HepG2 (cell line): ENCODE results near the gene EPHA4. TPM values are rescaled to one million over a fixed set of nuclear protein-coding genes. Genes with fewer than 3 reads are reported as not detected.

Experiments used
- ATAC-seq: fragments of 200-7000 bp; cut with Tn5 transposase; 3 replicates; pipeline ENCODE4 v1.9.1; 2020; ENCODE audit warnings: mild to moderate bottlenecking, moderate library complexity
- BruUV-seq: library from RNA; stranded (reverse); fragments of 400-500 nt; replicated peaks from 2 replicates; lab custom pipeline; 2021; lab: Mats Ljungman, UMichigan
- CTCF ChIA-PET: fragments of 300-600 bp; formaldehyde crosslinking; extraction: SDS; loops from one replicate; lab custom pipeline; 2021; ENCODE audit warnings: low total read pairs, inconsistent platforms, low intra/inter-chr PET ratio; lab: Yijun Ruan, JAX
- POLR2A ChIA-PET: fragments of 350-600 bp; sonication (Branson Sonifier 250); formaldehyde crosslinking; loops from one replicate; lab custom pipeline; 2020; ENCODE audit warnings: antibody characterized with exemption, inconsistent platforms; lab: Yijun Ruan, JAX
- DNase-seq: peaks from one replicate; pipeline ENCODE4 v3.0.0-alpha.2; 2015; ENCODE audit warnings: low spot score
- FAIRE-seq: peaks from 3 replicates; lab custom pipeline; 2011; peaks lifted over from hg19 to GRCh38; lab: Jason Lieb, UNC
- H2AFZ ChIP-seq: one replicate; pipeline ENCODE4 v1.6.1; 2011; ENCODE audit warnings: low read length, inconsistent platforms
- H3K27ac ChIP-seq: fragments of 300-600 bp; 3 replicates; pipeline ENCODE4 v1.8.0; 2011; ENCODE audit warnings: mixed run types, mild to moderate bottlenecking, mixed read lengths, low read length, inconsistent platforms; ENCODE audit not compliant: insufficient read depth; ENCODE audit errors: extremely low read length
- H3K27me3 ChIP-seq, 2 experiments: fragments of 200-600 bp in 1 of 2; 2 replicates in 1 of 2; 3 replicates in 1 of 2; pipeline versions ENCODE4 v1.6.0 to v1.8.0; 2011; ENCODE audit warnings: low read length in 2 of 2, mild to moderate bottlenecking in 2 of 2, moderate library complexity in 2 of 2, inconsistent platforms in 1 of 2; ENCODE audit not compliant: insufficient read depth in 2 of 2, control insufficient read depth in 1 of 2
- H3K36me3 ChIP-seq, 2 experiments: fragments of 200-600 bp in 1 of 2; replicated peaks in 1 of 2; 2 replicates in 1 of 2; 3 replicates in 1 of 2; pipeline versions ENCODE4 v1.5.1 to v1.8.0; 2011; ENCODE audit warnings: low read length in 2 of 2, inconsistent platforms in 1 of 2; ENCODE audit not compliant: insufficient read depth in 2 of 2, control insufficient read depth in 1 of 2
- H3K4me1 ChIP-seq: 2 replicates; pipeline ENCODE4 v1.5.1; 2012; ENCODE audit warnings: low read length, inconsistent platforms; ENCODE audit not compliant: insufficient read depth
- H3K4me2 ChIP-seq: 2 replicates; pipeline ENCODE4 v1.6.0; 2011; ENCODE audit warnings: low read depth, low read length, inconsistent platforms
- H3K4me3 ChIP-seq, 3 experiments: fragments of 200-600 bp in 1 of 3; sonication (generic), shearing (Covaris generic) in 1 of 3; replicated peaks in 1 of 3; 2 replicates each; pipeline ENCODE4 v1.5.1; 2011 to 2016; ENCODE audit warnings: low read length in 3 of 3, inconsistent platforms in 2 of 3, low read depth in 2 of 3, mild to moderate bottlenecking in 2 of 3, control low read depth in 1 of 3, mixed read lengths in 1 of 3; ENCODE audit not compliant: insufficient read depth in 1 of 3
- H3K79me2 ChIP-seq: one replicate; pipeline ENCODE4 v1.6.1; 2011; ENCODE audit warnings: low read length, inconsistent platforms; ENCODE audit not compliant: insufficient read depth
- H3K9ac ChIP-seq: 2 replicates; pipeline ENCODE4 v1.6.0; 2011; ENCODE audit warnings: mild to moderate bottlenecking, low read depth, low read length, inconsistent platforms; ENCODE audit not compliant: insufficient read depth
- H3K9me3 ChIP-seq: 2 replicates; pipeline ENCODE4 v1.5.1; 2012; ENCODE audit warnings: mild to moderate bottlenecking, low read length
- H4K20me1 ChIP-seq: 2 replicates; pipeline ENCODE4 v1.6.0; 2011; ENCODE audit warnings: inconsistent platforms, mild to moderate bottlenecking, low read length, moderate library complexity; ENCODE audit not compliant: insufficient read depth
- AHDC1 ChIP-seq: sonication (generic); formaldehyde crosslinking; IDR thresholded peaks from 2 replicates; pipeline ENCODE4 v1.5.1; 2020; ENCODE audit warnings: mild to moderate bottlenecking, missing genetic modification reagents, borderline replicate concordance
- BORCS8-MEF2B ChIP-seq: sonication (generic); formaldehyde crosslinking; IDR thresholded peaks from 2 replicates; pipeline ENCODE4 v1.8.0; 2022; ENCODE audit warnings: mild to moderate bottlenecking, missing genetic modification reagents
- E2F2 ChIP-seq: sonication (generic); formaldehyde crosslinking; IDR thresholded peaks from 2 replicates; pipeline ENCODE4 v1.4.0; 2020; ENCODE audit warnings: missing genetic modification reagents, borderline replicate concordance
- EED ChIP-seq: sonication (generic); formaldehyde crosslinking; IDR thresholded peaks from 2 replicates; pipeline ENCODE4 v1.5.0; 2020; ENCODE audit warnings: mild to moderate bottlenecking, missing genetic modification reagents
- HIVEP1 ChIP-seq: sonication (generic); formaldehyde crosslinking; IDR thresholded peaks from 2 replicates; pipeline ENCODE4 v1.4.0; 2020; ENCODE audit warnings: mild to moderate bottlenecking, missing genetic modification reagents
- SNAPC4 ChIP-seq: sonication (generic); formaldehyde crosslinking; IDR thresholded peaks from 2 replicates; pipeline ENCODE4 v1.4.0; 2020; ENCODE audit warnings: mild to moderate bottlenecking, missing genetic modification reagents
- ZNF619 ChIP-seq: sonication (generic); formaldehyde crosslinking; IDR thresholded peaks from 2 replicates; pipeline ENCODE4 v1.4.0; 2020; ENCODE audit warnings: mild to moderate bottlenecking, missing genetic modification reagents
- ZNF713 ChIP-seq: sonication (generic); formaldehyde crosslinking; IDR thresholded peaks from 2 replicates; pipeline ENCODE4 v1.4.0; 2020; ENCODE audit warnings: mild to moderate bottlenecking, missing genetic modification reagents
- ZNF800 ChIP-seq: sonication (generic); formaldehyde crosslinking; IDR thresholded peaks from 2 replicates; pipeline ENCODE4 v1.4.0; 2020; ENCODE audit warnings: missing genetic modification reagents
- WGBS: methylation state at CpG from one replicate; pipeline ENCODE4 v1.1.6; 2017; ENCODE audit warnings: low lambda C conversion rate; 5-methylcytosine and 5-hydroxymethylcytosine counted together
- in situ Hi-C: cut with HindIII; loops from 2 replicates; pipeline ENCODE4 v1.10.0; 2017; ENCODE audit warnings: low pct_unique_long_range_greater_than_20kb; ENCODE audit not compliant: extremely low pct_ligation_motif_present
- intact Hi-C: fragments of 100-400 bp; cut with micrococcal nuclease; formaldehyde crosslinking; loops from one replicate; pipeline ENCODE4 v1.10.0; 2022; ENCODE audit not compliant: unreplicated experiment
- polyA plus RNA-seq, 8 experiments: library from polyadenylated mRNA; depleted of rRNA in 3 of 8; stranded (reverse) in 7 of 8; unstranded in 1 of 8; fragments of >200 nt; fragmentation: Illumina TruSeq in 4 of 8; extraction: Trizol in 4 of 8; gene quantifications; 2 replicates each; pipeline versions ENCODE4 v1.2.1 to v1.2.3, GENCODE V29; 2011 to 2016; ENCODE audit warnings: low read depth in 4 of 8, missing spikeins in 1 of 8, mixed read lengths in 1 of 8; ENCODE audit not compliant: insufficient read depth in 1 of 8
- total RNA-seq, 5 experiments: library from RNA; depleted of rRNA; stranded (reverse); fragments of >200 nt; fragmentation: Illumina TruSeq; extraction: Trizol; gene quantifications; 2 replicates each; pipeline ENCODE4 v1.2.3, GENCODE V29; 2016; ENCODE audit warnings: low read depth in 1 of 5

The EPHA4 gene
- total and polyA plus RNA-seq, 2 of the 13 experiments (the other 11 are each of a cell fraction or from before 2014, with no cell fraction given) = not detected

GRCh38 chr2:221517696-221518151 lies 54.4 kb downstream of the EPHA4 start:
- CTCF ChIA-PET = no interaction called here
- H3K4me2 ChIP-seq = no peak overlapping the region
- H3K27me3 ChIP-seq = no peaks in the 10 kb centered on the region; a peak in 1 of 5 replicates
- no peak overlapping the region for H3K27ac ChIP-seq
- POLR2A ChIA-PET = no interaction called here
- intact Hi-C loops (no loop called here), in situ Hi-C loops (no loop called here)
- no peaks in the 10 kb centered on the region for H3K79me2 ChIP-seq
- no peak overlapping the region for H3K9ac ChIP-seq
- no peaks in the 10 kb centered on the region for H3K4me1 ChIP-seq
- WGBS = 6% methylated on average over 5 of the region's 5 CpGs
- ATAC-seq (no peak), DNase-seq (no peak), FAIRE-seq (no peak)
- no peak overlapping the region for H3K4me3 ChIP-seq
- no TSS peak for BruUV-seq
- H2AFZ ChIP-seq = no peak overlapping the region
- H4K20me1 ChIP-seq = no peaks in the 10 kb centered on the region
- no peaks in the 10 kb centered on the region for H3K36me3 ChIP-seq
- H3K9me3 ChIP-seq = no peaks in the 10 kb centered on the region
- no peak for TF ChIP-seq EED (CRISPR knock-in tag)
- no peak for TF ChIP-seq ZNF713 (CRISPR knock-in tag)
- TF ChIP-seq AHDC1 (CRISPR knock-in tag) = no peak
- no peak for TF ChIP-seq E2F2 (CRISPR knock-in tag)
- no peak for TF ChIP-seq BORCS8-MEF2B (CRISPR knock-in tag)
- no peak for TF ChIP-seq HIVEP1 (CRISPR knock-in tag)
- no peak for TF ChIP-seq SNAPC4 (CRISPR knock-in tag)
- no peak for TF ChIP-seq ZNF800 (CRISPR knock-in tag)
- TF ChIP-seq ZNF619 (CRISPR knock-in tag) = no peak
